NCI-H2171 (cell line): Measurements from ENCODE around the gene GPR137.
"Not testable (repeated sequence)": the region's sequence is repeated elsewhere in the genome, so short reads cannot be mapped to it uniquely, and the experiment has no call there.

Experiments
- DNase-seq: peaks from one replicate; lab custom pipeline; 2025; lab: John Stamatoyannopoulos, UW

Gene GPR137

DNA sequence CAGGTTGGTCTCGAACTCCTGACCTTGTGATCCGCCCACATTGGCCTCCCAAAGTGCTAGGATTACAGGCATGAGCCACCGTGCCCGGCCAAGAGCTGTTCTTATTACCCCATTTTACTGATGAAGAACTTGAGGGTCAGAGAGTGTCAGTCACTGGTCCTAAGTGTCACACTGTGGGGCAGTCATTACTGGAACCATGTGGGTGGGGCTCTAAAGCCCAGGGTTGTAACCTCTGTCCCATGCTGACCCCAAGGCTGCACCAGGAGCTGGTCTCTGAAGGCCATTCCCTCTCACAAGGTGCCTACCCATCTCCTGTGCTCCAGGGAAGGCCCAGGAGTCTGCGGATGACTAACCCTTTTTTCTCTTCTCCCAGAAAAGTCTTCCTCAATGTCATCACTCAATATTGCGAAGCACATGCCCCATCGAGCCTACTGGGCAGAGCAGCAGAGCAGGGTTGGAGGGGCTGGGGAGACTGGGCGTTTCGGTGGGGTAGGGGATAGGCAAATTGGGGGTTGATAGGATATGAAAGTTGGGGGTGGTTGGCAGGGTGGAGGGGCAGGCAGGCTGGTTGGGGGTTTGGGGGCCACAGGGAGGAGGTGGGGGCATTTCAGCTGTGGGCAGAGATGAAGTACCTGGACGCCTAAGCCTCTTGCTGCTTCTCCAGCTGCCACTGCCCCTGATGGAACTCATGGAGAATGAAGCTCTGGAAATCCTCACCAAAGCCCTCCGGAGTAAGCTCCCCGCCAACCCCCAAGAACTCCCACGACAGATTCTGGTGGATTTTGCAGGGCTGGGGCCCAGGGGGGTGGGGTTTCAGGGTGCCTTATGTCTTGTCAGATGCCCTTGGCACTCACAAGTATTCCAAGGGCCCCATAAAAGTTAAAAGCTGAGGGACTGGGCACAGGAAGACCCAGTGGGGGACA, 17.7 kb downstream of the GPR137 start:
- DNase-seq = no peak

DNA sequence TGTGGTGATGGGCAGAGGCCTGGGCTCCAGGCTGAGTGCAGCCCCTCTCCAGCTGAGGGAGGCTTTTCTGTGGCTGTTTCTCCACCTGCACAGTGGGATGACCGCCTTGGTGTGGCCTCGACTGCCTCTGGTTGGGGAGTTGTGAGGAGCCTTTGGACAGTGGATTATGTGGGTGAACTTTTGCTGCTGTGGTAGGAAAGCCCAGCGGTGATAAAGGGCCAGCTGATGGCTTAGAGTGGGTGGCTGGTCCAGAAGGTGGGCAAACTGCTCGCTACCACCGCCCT, 18.3 kb downstream of the GPR137 start:
- DNase-seq = no peak

DNA sequence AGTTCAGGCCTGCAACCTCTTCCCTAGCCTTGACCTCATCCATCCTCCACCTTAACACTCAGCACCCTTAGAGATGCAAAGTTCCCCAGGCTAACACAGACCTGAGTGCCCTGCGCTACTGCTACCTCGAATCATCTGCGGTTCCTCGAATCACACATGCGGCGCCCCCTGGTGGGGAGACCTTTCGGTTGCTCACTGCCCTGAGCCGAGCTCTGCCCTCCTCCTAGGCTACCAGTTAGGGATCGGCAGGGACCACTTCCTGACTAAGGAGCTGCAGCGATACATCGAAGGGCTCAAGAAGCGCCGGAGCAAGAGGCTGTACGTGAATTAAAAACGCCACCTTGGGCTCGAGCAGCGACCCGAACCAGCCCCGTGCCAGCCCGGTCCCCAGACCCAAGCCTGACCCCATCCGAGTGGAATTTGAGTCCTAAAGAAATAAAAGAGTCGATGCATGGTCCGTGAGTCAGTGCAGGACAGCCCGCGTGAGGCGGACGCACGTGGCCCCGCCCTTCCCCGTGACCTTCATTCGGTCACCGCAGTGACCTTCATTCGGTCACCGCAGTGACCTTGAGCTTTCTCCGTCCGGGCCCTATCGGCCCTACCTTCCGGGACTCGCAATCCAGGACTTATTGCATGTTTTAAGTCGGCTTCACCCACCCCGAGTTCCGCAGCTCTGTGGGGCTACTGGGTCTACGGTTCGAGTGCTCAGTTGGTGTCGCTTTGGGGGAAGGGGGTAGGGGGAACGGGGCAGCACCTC, 18.8 kb downstream of the GPR137 start:
- peak; percentile 85 for DNase-seq

DNA sequence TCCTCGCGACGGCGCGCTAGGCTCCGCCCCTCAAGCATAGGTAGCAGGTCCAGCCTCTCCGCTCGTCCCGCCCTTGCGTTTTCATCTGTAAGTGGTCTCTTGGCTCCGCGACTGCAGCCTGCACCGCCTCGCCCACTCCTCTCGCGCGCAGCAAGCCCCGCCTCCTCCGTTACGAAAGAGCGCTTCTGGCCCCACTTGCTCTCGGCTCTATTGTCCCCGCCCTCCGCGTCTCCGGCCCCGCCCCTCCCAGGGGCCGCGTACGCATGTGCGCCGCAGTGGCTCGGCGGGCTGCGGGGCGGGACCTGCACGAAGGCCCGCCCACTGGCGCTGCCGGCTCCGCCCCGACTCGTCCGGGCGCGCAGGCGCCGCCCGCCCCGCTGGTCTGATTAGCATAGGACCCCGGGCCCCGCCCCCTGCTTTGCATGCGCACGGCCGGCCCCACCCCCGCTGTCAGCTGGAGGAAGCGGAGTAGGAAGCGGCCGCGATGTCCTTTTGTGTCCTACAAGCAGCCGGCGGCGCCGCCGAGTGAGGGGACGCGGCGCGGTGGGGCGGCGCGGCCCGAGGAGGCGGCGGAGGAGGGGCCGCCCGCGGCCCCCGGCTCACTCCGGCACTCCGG, 19.5 kb downstream of the GPR137 start, which contains the start of gene ESRRA:
TSS of gene ESRRA (plus strand) at position 450 of the 616 bp plus-strand sequence. CDS start 1,656 bp downstream, outside the sequence.
- DNase-seq = peak; percentile 100

DNA sequence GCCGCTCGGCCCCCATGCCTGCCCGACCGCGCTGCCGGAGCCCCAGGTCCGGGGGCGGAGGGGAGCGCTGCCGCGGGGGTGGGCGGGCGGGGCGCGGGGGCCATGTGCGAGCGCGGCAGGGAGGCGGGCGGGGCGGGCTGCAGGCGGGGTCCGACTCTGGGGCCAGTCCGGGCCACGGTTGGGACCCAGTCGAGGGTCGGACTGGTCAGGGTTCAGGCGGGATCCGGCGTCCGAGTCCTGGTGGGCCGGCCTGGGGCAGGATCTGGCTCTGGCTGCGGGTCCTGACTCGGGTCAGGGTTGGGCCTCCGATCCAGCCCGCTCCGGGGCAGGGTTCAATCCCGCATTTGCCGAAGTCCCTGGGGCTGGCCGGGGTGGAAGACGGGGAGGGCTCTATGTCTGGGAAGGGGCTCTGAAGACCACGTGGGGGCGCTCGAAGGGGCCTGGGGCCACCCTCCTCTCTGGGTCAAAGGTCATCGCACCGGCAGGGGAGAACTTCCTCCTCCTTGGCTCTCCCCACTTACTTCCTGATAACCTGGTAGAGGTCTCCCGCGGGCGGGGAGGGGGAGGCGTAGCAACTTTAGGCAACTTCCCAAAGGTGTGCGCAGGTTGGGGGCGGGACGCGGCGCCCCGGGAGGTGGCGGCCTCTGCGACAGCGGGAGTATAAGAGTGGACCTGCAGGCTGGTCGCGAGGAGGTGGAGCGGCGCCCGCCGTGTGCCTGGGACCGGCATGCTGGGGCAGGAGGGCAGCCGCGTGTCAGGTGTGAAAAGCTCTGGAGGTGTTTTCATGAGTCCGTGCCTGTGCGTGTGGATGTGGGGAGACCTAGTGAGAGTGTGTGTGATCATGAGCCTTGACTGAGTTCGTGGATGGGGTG, 20.3 kb downstream of the GPR137 start:
- no peak for DNase-seq

DNA sequence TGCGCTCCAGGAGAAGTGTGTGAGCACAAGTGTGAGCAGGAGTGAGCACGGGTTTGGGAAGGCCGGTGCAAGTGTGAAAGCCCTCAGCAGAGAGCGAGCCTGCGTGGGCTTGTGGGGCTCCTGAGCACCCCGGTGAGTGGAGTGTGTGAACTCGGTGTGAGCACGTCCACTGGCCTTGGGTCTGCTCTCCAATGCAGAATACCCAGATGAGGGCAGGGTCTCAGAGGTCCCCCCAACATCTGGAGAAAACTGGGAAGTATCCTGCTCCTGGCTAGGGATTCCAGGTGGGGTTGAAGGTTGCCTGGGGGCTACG, 20.9 kb downstream of the GPR137 start:
- no peak for DNase-seq

DNA sequence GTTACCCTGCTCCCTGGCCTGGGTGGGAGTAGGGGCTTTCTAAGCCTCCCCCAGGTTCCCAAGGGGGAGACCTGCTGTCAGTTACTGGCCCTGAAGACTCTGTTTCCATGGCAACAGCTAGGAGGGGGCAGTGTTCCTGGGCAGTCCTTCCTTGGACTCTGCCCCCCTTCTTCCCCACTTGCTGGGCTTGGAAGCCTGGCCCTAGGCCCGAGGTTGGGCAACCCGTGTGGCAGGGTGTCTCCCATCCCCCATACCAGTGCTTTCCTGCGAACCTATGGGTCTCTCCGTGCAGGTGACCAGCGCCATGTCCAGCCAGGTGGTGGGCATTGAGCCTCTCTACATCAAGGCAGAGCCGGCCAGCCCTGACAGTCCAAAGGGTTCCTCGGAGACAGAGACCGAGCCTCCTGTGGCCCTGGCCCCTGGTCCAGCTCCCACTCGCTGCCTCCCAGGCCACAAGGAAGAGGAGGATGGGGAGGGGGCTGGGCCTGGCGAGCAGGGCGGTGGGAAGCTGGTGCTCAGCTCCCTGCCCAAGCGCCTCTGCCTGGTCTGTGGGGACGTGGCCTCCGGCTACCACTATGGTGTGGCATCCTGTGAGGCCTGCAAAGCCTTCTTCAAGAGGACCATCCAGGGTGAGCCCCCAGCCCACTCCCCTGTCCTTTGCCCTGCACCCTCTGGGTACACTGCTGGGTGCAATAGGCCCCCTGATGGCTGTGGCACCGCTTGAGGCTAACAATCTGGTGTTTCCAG, 21.4 kb downstream of the GPR137 start:
- no peak for DNase-seq

DNA sequence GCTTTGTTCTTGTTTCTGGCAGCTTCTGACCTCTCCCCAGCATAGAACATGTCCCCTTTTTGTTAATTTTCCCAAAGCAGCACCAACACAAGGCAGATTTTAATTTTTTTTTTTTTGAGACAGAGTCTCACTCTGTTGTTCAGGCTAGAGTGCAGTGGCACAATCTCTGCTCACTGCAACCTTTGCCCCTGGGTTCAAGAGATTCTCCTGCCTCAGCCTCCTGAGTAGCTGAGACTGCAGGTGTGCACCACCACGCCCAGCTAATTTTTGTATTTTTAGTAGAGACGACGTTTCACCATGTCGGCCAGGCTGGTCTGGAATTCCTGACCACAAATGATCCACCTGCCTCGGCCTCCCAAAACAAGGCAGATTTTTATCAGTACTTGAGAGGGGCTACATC, 22.1 kb downstream of the GPR137 start:
- not testable (repeated sequence) for DNase-seq

DNA sequence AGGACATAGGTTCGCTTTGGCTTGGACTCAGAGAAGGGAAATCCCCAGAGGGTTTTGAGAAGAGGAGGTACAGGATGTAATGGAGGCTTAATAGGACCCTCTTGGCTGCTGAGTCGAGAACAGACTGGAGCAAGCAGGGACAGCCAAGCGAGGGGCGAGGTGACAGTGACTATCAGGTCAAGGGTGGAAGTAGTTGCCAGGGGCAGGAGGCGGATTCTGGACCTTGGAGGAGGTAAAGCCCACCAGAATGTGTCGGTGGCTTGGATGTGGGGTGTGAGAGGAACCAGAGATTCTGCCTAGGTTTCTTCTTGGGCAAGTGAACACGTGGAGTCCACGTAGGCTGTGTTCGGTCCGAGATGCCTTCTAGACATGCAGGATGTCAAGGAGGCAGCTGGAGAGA, 27.3 kb downstream of the GPR137 start:
- no peak for DNase-seq

DNA sequence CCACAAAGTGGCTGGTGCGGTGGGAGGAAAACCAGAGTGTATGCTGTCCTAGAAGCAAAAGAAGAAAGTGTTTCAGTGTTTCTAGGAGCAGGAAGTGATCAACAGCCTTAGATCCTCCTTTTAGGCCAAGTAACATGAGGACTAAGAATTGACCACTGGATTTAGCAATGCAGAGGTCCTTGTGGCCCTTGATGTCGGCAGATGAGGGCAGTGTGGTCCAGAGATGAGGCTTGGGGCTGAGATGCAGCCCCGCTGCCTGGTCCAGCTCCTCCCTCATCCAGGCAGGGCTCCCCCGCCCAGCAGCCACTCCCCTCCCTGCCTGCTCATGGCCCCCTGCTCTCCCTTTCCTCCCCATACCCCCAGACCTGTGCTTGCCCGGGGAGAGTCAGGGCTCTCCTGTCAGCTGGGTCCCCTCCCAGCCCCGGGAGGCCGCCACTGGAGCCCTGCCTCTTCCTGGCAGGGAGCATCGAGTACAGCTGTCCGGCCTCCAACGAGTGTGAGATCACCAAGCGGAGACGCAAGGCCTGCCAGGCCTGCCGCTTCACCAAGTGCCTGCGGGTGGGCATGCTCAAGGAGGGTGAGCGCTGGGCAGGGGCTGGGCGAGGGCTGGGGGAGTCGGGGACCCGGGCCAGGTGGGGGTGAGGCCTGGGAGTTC, 28.0 kb downstream of the GPR137 start:
- DNase-seq = no peak

DNA sequence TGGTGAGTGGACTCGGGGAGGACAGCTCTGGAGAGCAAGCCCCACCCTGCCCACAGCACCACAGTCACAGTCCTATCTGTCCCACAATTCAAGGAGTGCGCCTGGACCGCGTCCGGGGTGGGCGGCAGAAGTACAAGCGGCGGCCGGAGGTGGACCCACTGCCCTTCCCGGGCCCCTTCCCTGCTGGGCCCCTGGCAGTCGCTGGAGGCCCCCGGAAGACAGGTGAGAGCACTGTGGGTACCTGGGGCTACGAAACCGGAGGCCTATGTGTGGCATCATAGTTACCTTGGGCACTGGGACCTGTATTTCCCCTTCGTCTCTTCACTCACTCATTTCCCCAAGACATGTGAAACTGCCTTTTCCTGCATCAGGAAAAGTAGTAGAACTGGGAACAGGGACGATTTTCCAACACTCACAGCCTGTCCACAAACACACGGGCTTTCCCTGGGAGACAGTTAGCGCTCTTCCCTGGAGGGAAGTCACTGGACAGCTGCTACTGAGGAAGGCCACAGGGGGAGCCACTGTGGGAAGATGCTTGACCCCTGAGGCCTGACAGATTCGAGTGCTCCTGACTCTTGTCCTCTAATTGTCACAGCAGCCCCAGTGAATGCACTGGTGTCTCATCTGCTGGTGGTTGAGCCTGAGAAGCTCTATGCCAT, 28.6 kb downstream of the GPR137 start:
- no peak for DNase-seq

DNA sequence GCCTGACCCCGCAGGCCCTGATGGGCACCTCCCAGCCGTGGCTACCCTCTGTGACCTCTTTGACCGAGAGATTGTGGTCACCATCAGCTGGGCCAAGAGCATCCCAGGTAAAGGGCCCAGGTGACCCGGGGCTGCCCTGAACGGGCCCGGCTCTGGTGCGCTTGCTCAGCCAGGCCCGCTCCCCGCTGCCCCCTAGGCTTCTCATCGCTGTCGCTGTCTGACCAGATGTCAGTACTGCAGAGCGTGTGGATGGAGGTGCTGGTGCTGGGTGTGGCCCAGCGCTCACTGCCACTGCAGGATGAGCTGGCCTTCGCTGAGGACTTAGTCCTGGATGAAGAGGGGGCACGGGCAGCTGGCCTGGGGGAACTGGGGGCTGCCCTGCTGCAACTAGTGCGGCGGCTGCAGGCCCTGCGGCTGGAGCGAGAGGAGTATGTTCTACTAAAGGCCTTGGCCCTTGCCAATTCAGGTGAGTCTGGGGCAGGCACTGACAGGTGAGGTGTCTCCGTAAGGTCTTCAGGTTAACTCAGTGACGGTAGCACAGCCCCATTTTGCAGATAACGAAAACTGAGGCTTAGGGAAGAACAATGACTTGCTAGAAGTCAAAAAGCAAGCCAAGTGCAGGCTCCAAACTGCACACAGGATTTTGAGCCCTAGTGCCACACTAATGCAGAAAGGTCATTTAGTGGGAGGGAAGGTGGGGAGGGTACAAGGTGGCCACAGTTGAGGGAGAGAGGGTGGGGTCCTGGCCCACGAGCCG, 29.3 kb downstream of the GPR137 start:
- DNase-seq = no peak

DNA sequence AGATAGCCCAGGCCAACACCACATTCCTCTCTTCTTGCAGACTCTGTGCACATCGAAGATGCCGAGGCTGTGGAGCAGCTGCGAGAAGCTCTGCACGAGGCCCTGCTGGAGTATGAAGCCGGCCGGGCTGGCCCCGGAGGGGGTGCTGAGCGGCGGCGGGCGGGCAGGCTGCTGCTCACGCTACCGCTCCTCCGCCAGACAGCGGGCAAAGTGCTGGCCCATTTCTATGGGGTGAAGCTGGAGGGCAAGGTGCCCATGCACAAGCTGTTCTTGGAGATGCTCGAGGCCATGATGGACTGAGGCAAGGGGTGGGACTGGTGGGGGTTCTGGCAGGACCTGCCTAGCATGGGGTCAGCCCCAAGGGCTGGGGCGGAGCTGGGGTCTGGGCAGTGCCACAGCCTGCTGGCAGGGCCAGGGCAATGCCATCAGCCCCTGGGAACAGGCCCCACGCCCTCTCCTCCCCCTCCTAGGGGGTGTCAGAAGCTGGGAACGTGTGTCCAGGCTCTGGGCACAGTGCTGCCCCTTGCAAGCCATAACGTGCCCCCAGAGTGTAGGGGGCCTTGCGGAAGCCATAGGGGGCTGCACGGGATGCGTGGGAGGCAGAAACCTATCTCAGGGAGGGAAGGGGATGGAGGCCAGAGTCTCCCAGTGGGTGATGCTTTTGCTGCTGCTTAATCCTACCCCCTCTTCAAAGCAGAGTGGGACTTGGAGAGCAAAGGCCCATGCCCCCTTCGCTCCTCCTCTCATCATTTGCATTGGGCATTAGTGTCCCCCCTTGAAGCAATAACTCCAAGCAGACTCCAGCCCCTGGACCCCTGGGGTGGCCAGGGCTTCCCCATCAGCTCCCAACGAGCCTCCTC, 30.2 kb downstream of the GPR137 start:
- DNase-seq = not testable (repeated sequence)

DNA sequence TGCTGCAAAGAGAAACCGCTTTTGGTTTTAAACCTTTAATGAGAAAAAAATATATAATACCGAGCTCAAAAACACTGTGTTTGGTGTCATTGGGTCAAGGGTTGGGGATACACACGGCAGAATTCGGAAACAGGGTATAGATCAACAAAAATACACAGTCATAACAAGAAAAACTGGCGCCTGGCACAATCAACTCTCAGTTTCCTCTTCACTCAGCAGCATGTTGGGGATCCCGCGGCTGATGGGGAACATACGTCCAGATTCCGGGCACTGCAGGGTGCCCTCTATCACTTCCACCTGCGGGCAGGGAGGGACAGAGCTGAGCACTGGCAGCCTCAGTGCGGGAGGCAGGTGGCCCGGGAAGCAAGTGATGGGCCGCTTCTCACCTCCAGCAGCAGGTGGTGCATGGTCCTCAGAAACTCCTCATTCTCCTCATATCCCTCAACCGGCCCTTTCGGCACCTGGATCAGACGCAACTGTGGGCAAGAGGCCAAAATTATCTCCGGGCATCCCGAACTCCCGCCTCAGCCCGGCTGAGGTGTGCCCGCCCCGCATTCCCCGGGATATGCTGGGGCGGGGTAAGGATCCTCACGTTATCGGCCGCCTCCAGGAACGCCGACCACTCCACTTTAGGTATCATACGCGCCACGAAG, 31.1 kb downstream of the GPR137 start:
- DNase-seq = peak; percentile 65

DNA sequence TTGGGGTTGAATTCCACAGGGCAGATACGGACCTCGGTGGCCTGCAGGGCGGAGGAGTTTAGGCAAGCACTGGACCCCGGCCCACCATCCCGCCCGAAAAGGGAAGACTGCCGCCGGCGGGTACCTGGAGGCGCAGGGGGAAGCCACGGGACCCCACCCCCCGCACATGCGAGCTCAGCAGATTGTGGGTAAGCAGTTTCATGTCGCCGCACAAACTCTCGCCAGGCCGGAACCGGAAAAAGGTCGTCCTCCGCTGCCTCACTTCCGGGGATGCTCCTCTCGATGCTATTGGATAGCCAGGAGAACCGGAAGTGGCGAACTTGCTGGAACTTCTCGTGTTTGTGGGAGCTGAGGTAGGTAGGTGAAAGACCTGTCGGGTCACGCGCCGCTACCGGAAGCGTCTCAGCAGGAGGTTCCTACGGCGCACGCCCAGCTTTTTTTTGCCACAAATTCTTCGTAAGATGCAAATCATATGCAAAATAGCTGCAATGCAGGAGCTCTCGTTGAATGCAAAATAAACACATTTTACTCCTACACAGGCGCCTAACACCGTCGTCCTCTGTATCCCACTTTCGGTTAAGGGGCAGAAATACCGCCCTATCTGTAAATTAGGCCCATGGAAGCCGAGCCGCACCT, 31.8 kb downstream of the GPR137 start, which contains the start of gene TRMT112:
TSS of gene TRMT112 (minus strand) at position 235 of the 636 bp plus-strand sequence. CDS start at position 202, 33 bp downstream.
- peak; percentile 99 for DNase-seq

DNA sequence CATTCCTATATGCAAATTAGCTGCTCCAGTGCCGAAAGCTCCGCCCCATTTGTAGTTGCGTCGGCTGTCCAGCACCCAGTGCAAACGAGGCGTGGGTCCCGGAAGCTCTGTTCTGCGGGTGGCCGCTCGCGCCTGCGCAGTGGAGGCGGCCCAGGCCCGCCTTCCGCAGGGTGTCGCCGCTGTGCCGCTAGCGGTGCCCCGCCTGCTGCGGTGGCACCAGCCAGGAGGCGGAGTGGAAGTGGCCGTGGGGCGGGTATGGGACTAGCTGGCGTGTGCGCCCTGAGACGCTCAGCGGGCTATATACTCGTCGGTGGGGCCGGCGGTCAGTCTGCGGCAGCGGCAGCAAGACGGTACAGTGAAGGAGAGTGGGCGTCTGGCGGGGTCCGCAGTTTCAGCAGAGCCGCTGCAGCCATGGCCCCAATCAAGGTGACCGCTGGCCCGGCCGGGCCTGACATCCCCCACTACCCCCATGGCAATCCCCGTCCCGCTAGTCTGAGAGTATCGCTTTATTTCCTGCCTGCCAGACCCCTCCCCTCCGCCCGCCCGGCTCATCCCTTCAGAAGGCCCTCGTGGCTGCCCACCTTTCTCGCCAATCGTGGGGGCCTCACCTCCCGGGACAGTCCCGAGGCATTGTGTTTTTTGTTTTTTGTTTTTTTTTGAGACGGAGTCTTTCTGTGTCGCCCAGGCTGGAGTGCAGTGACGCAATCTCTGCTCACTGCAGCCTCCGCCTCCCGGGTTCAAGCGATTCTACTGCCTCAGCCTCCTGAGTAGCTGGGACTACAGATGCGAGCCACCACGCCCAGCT, 32.5 kb downstream of the GPR137 start, which contains the start of gene PRDX5:
TSS of gene PRDX5 (plus strand) at position 161 of the 805 bp plus-strand sequence. CDS start at position 256, 95 bp downstream.
- DNase-seq = peak; percentile 94
